Upper lobe of right lung (tissue), 1 donor: ENCODE results near the gene SERPINE2. TPM values are rescaled to one million over a fixed set of nuclear protein-coding genes. Genes with fewer than 3 reads are reported as not detected.
A peak's percentile ranks its signal among the peaks of the same experiment; 100 is the strongest.

Experiments
- ATAC-seq: fragments of 200-7000 bp; cut with Tn5 transposase; one replicate; pipeline ENCODE4 v1.9.1; 2020; ENCODE audit warnings: mild to moderate bottlenecking, moderate library complexity
- DNase-seq: peaks from one replicate; pipeline ENCODE4 v3.0.0-alpha.2; 2020
- H3K27ac ChIP-seq: fragments of 200-600 bp; one replicate; pipeline ENCODE4 v1.8.0; 2022
- H3K27me3 ChIP-seq: fragments of 200-600 bp; one replicate; pipeline ENCODE4 v1.8.0; 2022; ENCODE audit warnings: mild to moderate bottlenecking
- H3K36me3 ChIP-seq: fragments of 200-600 bp; one replicate; pipeline ENCODE4 v1.8.0; 2022
- H3K4me1 ChIP-seq: fragments of 200-600 bp; one replicate; pipeline ENCODE4 v1.8.0; 2022
- H3K4me3 ChIP-seq: fragments of 200-600 bp; one replicate; pipeline ENCODE4 v1.8.0; 2022; ENCODE audit warnings: mild to moderate bottlenecking
- H3K9me3 ChIP-seq: fragments of 200-600 bp; one replicate; pipeline ENCODE4 v1.8.0; 2022
- intact Hi-C: fragments of 100-400 bp; cut with DNase I; formaldehyde crosslinking; loops from one replicate; pipeline ENCODE4 v1.11.0; 2022
- total RNA-seq: library from RNA; stranded (reverse); fragmentation: NEBNext Ultra II Directional; extraction: Animal tissue kit (Norgen Biotek cat#: 25700); gene quantifications from one replicate; pipeline ENCODE4 v1.2.1, GENCODE V29; 2021
- TF ChIP-seq, protein P1 (sequence below): fragments of 200-600 bp; IDR thresholded peaks from one replicate; pipeline ENCODE4 v1.8.0; 2022; ENCODE audit warnings: antibody characterized with exemption
- donor health status: DM: no; HTN: yes; CAD: no; lungs with severe emphysema.

Gene SERPINE2
- total RNA-seq, 1 donor from 2014 or later, result 7.3 TPM

DNA sequence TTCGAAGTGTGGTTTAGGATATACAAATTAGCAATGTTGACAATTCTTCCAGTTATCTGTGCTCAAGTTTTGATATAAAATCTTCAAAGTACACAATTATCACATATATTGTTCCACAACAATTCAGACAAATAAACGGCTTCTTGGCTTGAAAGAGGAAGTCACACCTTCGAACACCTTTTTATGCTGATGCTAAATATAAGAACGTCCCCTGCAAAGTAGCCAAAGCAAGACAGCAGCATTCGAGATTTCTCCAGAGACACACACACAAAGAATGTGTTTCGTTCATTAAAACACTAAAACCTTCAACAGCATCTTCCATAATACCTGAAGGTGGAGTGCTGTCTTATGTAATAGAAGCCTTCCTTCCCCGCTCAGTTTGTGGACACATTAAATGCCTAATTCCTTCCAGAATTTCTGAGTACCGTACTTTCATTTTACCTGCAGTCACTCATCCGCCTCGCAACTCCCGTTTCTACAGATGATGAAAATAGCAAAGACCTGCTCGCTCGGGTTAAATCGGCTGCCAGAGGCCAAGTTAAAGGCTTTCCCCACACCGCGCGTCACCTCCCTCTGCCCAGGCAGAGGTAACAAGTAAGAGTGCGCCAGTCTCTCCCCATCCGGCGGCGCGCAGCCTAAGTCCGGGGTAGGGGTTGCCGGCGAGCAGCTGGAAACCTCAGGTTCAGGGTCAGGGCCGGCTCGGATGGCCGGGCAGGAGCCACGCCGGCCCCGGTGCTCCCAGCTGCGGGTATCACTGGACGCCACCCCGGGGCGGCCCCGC is 847 bp downstream of the SERPINE2 start:
- ATAC-seq (peak; percentile 53), DNase-seq (peak; percentile 69)
- Histone ChIP-seq H3K4me3 (peak overlapping the region; percentile 51), H3K27ac (no peak overlapping the region), H3K4me1 (peaks cover 10% of the 10 kb centered on the region), H3K9me3 (no peaks in the 10 kb centered on the region), H3K36me3 (no peaks in the 10 kb centered on the region), H3K27me3 (peaks cover 49% of the 10 kb centered on the region)
- TF ChIP-seq, protein P1, sequence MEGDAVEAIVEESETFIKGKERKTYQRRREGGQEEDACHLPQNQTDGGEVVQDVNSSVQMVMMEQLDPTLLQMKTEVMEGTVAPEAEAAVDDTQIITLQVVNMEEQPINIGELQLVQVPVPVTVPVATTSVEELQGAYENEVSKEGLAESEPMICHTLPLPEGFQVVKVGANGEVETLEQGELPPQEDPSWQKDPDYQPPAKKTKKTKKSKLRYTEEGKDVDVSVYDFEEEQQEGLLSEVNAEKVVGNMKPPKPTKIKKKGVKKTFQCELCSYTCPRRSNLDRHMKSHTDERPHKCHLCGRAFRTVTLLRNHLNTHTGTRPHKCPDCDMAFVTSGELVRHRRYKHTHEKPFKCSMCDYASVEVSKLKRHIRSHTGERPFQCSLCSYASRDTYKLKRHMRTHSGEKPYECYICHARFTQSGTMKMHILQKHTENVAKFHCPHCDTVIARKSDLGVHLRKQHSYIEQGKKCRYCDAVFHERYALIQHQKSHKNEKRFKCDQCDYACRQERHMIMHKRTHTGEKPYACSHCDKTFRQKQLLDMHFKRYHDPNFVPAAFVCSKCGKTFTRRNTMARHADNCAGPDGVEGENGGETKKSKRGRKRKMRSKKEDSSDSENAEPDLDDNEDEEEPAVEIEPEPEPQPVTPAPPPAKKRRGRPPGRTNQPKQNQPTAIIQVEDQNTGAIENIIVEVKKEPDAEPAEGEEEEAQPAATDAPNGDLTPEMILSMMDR, result no peak
- intact Hi-C loops, result no loop called here

DNA sequence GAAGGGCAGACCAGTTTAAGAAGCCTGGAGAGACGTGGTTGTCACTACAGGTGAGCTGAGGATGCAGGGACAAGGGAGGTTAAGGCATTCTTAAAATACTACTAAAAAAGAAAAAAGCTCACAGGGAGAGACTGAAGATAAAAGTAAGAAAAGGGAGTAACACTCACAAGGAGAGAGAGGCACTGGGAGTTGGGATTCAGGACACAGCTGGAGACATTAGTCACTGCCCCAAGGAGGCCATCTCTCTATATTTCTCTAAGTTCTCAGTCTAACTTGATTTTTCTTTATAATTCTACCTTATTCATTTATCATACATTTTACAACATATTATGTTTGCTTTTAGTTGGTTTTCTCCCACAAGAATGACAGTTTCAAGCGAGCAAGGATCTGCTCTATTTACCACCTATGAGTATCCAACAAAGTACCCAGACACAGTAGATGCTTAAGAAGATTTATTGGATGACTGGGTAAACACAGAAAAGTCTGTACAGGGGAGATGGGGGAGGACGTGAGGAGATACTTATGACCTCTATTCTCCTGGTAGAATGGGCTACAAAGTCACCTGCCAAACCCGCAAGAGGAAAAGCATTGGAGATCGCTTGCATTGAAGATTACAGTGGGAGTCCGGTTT is 2.2 kb downstream of the SERPINE2 start:
- TF ChIP-seq, protein P1, result no peak
- ATAC-seq, result no peak
- DNase-seq, result no peak
- H3K27me3 ChIP-seq, result peaks cover 48% of the 10 kb centered on the region
- H3K27ac ChIP-seq, result no peak overlapping the region
- H3K4me1 ChIP-seq, result peaks cover 10% of the 10 kb centered on the region
- H3K9me3 ChIP-seq, result no peaks in the 10 kb centered on the region
- no peaks in the 10 kb centered on the region for H3K36me3 ChIP-seq
- H3K4me3 ChIP-seq, result no peak overlapping the region
- intact Hi-C loops, result no loop called here

- H3K27ac ChIP-seq, result no peak overlapping the region
- H3K4me3 ChIP-seq, result no peak overlapping the region
- intact Hi-C loops, result no loop called here
- H3K36me3 ChIP-seq, result no peaks in the 10 kb centered on the region
- peaks cover 31% of the 10 kb centered on the region for H3K27me3 ChIP-seq
- DNase-seq (no peak), ATAC-seq (no peak)
- TF ChIP-seq, protein P1, result no peak
- peaks cover 6% of the 10 kb centered on the region for H3K4me1 ChIP-seq
- H3K9me3 ChIP-seq, result no peaks in the 10 kb centered on the region
These were observed 5.1 kb downstream of the SERPINE2 start for GRCh38 chr2:224034017-224034416.

- no peak for DNase-seq
- Histone ChIP-seq H3K27ac (no peak overlapping the region), H3K4me1 (peaks cover 6% of the 10 kb centered on the region), H3K27me3 (peaks cover 28% of the 10 kb centered on the region), H3K4me3 (no peak overlapping the region), H3K36me3 (no peaks in the 10 kb centered on the region), H3K9me3 (no peaks in the 10 kb centered on the region)
- intact Hi-C loops, result no loop called here
- no peak for ATAC-seq
- TF ChIP-seq, protein P1, result no peak
These were observed 5.5 kb downstream of the SERPINE2 start for GRCh38 chr2:224033601-224034000.

DNA sequence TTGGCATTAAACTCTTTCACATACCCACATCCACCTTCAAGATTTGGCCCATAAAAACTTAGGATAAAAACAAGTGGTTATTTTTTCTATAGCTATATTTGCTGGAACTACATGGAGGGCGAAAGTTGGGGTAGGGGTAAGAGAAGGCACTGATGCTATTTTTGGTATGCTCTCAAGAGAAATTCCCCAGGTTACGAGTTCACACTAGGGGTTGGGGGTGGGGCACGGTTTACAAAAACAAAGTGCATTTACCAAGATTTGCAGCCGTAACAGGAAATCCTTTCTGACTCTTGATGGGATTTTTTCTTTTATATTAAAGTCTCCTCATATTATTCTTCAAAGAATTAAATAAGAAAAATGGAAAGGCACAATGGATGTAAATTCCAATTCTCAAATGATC is 6.8 kb downstream of the SERPINE2 start:
- no peak overlapping the region for H3K27ac ChIP-seq
- no peaks in the 10 kb centered on the region for H3K4me1 ChIP-seq
- no peak for DNase-seq
- H3K36me3 ChIP-seq, result no peaks in the 10 kb centered on the region
- TF ChIP-seq, protein P1, result no peak
- no peak overlapping the region for H3K4me3 ChIP-seq
- H3K27me3 ChIP-seq, result peaks cover 16% of the 10 kb centered on the region
- H3K9me3 ChIP-seq, result no peaks in the 10 kb centered on the region
- intact Hi-C loops, result no loop called here
- ATAC-seq, result no peak
